A673 (cell line): ENCODE measurements around the gene STAP2.

ENCODE experiments used
- CTCF ChIP-seq: fragments of 300-800, 200-600 bp; sonication (generic); conservative IDR thresholded peaks from 2 replicates; pipeline ENCODE4 v1.5.1; 2017; ENCODE audit warnings: low read depth, mild to moderate bottlenecking, antibody characterized with exemption, low read length, moderate library complexity, mixed read lengths
- EZH2 ChIP-seq: fragments of 200-600 bp; sonication (generic); IDR thresholded peaks from 2 replicates; pipeline ENCODE4 v1.6.1; 2017; ENCODE audit warnings: borderline replicate concordance, low read depth, mild to moderate bottlenecking, mixed read lengths, antibody characterized with exemption, low read length; ENCODE audit not compliant: poor library complexity, severe bottlenecking

GRCh38 chr19:4366666-4367335 lies 28.2 kb upstream of the STAP2 start:
- no peak for TF ChIP-seq CTCF
- TF ChIP-seq EZH2 = no peak
